Inflammatory macrophage (primary cell): Measurements from ENCODE around the gene NQO2.
"Not testable (repeated sequence)": the region's sequence is repeated elsewhere in the genome, so short reads cannot be mapped to it uniquely, and the experiment has no call there.

ENCODE experiments used
- DNase-seq, 2 donors: peaks; one replicate each; pipeline ENCODE4 v3.0.0-alpha.2; 2020 to 2022

NQO2 gene

GRCh38 chr6:3014675-3015066 lies 15.0 kb downstream of the NQO2 start:
- no peak for DNase-seq

- DNase-seq, result no peak
These were observed 15.4 kb downstream of the NQO2 start for GRCh38 chr6:3015144-3015543.

- no peak for DNase-seq
These were observed 17.0 kb downstream of the NQO2 start for GRCh38 chr6:3016473-3017280.

DNA sequence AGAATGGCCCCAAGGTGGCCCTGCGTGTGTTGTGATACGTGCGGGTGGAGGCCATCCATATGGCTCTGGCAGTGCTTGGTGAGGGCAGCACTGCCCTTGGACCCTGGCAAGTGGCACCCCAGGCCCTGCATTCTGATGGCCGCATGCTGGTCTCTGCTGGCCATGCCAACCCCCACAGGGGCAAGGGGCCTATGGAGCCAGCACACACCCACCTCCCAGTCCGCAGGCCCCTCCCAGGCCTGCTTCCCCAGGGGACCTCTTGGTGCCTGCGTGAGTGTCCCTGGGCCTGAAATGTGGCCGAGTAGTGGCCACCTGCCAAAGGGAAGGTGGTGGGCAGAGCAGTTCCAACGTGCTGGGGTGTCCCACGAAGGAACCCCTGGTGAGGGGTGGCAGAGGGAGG lies 17.6 kb downstream of the NQO2 start:
- DNase-seq, result no peak

GRCh38 chr6:3019065-3019464 lies 19.4 kb downstream of the NQO2 start:
- peak; percentile 29 to 33 for DNase-seq

DNA sequence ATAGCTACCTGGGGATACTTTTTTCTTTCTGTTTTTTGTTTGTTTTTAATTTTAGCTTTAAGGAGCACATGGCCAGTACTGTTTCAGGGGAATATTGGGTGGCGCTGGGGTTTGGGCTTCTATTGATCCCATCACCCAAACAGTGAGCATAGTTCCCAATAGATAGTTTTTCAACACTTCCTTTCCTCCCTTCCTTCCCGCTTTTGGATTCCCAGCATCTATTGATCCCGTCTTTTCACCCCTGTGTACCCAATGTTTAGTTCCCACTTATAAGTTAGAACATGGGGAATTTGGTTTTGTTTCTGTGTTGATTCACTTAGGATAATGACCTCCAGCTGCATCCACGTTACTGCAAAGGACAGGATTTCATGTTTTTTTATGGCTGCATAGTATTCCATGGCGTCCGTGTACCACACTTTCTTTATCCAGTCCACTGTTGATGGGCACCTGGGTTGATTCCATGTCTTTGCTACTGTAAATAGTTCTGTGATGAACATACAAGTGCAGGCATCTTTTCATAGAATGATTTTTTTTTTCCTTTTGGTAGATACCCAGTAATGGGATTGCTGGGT lies 20.1 kb downstream of the NQO2 start:
- DNase-seq, result no peak

DNA sequence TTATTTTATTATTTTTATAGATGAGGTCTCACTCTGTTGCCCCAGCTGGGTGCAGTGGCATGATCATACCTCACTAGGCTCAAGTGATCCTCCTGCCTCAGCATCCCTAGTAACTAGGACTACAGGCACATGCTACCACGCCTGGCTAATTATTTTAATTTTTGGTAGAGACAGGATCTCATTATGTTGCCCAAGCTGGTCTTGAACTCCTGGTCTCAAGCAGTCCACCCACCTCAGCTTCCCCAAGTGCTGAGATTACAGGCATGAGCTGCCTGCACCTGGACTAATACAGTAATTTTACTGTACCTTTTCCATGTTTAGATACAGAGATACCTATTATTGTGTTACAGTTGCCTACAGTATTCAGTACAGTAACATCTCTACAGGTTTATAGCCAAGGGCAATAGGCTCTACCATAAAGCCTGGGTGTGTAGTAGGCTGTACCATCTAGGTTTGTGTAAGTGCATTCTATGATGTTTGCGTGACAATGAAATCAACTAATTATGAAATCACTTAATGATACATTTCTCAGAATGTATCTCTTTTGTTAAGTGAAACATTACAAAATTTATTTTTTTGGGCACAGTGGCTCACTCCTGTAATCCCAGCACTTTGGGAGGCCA lies 21.4 kb downstream of the NQO2 start:
- DNase-seq, result not testable (repeated sequence)

DNA sequence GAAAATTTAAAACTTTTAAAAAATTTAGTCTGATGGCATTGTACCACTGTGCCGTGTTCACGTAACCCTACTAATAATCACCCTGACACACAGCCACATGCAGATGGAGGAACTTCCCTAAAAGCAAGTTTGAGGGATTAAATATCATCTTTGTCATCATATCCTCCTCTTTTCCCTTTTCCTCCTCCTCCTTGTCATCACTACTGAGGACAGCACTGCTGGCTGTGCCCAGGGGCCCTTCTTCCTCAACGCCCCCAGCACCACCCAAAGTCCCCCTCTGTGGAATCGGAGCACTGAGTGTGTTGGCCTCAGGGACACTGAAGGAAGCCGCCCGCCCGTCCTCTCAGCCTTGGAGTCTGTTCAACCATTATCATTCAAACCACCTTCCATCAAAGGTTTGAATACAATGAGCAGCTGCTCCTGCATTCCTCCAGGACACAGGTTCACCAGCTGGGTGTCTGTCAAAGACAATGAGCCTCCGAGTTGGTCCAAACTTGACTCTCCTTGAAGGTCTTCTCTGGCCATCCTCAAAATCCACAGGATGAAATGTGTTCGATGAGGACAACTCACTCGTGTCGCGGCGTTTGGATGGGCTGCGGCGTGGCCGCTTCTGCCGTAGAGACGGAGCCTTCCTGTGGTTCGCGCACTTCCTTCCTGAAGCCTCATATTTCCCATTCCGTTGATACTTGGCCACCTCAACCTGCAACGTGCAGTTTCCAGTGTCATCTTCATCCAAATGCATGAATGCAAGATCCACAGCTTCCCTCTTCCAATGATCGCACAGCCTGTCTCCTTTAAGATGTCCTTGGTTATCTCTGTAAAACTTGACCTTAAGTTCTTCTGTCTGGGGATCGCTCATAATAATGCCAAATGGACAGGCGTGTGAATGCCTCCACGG lies 23.3 kb downstream of the NQO2 start:
- DNase-seq, result peak; percentile 46 to 52

- DNase-seq, result peak; percentile 97
These were observed 24.2 kb downstream of the NQO2 start for GRCh38 chr6:3023663-3024483.

GRCh38 chr6:3026791-3027626 lies 27.3 kb downstream of the NQO2 start:
- DNase-seq, result peak; percentile 85 to 87

DNA sequence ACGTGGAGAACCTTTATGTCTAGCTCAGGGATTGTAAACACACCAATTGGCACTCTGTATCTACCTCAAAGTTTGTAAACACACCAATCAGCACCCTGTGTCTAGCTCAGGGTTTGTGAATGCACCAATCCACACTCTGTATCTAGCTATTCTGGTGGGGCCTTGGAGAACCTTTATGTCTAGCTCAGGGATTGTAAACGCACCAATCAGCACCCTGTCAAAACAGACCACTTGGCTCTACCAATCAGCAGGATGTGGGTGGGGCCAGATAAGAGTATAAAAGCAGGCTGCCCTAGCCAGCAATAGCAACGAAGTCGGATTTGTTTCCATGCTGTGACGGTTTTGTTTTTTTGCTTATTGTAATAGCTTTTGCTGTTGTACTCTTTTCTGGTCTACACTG lies 28.5 kb downstream of the NQO2 start:
- DNase-seq, result not testable (repeated sequence)

- DNase-seq, result no peak
These were observed 32.4 kb downstream of the NQO2 start for GRCh38 chr6:3031857-3032640.

- no peak for DNase-seq
These were observed 33.3 kb downstream of the NQO2 start for GRCh38 chr6:3032986-3033385.

DNA sequence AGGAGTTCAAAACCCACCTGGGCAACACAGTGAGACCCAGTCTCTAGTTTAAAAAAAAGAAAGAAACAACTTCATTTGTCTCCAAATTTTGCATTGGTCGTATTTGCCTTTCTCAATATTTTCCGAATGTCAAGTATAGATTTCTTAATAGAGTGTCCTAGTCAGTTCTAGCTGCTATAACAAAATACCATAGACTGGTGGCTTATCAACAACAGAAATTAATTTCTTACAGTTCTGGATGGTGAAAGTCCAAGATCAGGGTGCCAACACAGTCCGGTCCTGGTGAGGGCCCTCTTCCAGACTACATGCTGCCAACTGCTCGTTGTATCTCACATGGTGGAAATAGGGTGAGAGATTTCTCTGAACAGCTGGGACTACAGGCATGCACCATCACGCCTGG lies 34.0 kb downstream of the NQO2 start:
- DNase-seq, result no peak

DNA sequence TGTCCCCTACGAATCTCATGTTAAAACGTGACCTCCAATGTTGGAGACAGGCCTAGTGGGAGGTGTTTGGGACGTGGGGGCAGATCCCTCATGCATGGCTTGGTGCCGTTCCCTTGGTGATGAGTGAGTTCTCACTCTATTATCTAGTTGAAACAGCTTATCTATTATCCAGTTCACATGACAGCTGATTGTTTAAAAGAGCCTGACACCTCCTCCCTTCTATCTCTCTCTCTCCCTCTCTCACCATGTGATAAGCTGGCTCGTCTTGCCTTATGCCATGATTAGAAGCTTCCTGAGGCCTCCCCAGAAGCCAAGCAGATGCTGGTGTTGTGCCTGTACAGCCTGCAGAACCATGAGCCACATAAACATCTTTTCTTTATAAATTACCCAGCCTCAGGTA lies 35.7 kb downstream of the NQO2 start:
- DNase-seq, result no peak

GRCh38 chr6:3036861-3037637 lies 37.4 kb downstream of the NQO2 start:
- DNase-seq, result no peak

GRCh38 chr6:3037638-3038365 lies 38.1 kb downstream of the NQO2 start:
- peak; percentile 32 to 40 for DNase-seq

DNA sequence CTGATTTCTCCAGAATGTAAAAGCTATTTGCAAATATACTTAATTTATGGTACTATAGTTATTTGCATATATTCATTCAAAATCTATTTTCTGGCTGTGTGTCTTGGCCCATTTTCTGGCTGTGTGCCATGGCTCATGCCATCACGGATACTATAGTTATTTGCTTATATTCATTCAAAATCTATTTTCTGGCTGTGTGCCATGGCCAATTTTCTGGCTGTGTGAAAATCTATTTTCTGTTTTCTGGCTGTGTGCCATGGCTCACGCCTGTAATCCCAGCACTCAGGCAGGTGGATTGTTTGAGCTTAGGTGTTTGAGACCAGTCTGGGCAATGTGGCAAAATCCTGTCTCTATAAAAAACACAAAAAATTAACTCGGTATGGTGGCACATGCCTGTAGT lies 39.7 kb downstream of the NQO2 start:
- no peak for DNase-seq

DNA sequence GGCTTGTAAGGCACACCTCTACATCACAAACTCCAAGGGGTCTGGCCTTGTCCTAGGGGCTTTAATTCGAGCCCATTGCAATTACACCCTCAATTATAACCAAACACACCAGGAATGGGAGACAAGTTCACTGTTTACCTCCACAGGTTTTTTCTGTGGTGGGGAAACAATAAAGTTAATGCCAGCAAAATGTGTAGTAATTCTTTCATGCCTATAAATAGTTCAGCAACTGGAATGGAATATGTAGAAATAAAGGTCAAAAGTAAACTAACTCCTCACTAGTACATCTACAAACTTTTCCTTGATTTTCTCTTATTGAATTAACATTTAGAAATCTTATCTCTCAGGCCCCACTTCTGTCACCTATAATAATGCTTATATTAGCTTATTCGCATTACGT lies 41.5 kb downstream of the NQO2 start:
- no peak for DNase-seq
